Measurements from ENCODE around the gene GOLGA6L10.

- TF ChIP-seq, protein P1, sequence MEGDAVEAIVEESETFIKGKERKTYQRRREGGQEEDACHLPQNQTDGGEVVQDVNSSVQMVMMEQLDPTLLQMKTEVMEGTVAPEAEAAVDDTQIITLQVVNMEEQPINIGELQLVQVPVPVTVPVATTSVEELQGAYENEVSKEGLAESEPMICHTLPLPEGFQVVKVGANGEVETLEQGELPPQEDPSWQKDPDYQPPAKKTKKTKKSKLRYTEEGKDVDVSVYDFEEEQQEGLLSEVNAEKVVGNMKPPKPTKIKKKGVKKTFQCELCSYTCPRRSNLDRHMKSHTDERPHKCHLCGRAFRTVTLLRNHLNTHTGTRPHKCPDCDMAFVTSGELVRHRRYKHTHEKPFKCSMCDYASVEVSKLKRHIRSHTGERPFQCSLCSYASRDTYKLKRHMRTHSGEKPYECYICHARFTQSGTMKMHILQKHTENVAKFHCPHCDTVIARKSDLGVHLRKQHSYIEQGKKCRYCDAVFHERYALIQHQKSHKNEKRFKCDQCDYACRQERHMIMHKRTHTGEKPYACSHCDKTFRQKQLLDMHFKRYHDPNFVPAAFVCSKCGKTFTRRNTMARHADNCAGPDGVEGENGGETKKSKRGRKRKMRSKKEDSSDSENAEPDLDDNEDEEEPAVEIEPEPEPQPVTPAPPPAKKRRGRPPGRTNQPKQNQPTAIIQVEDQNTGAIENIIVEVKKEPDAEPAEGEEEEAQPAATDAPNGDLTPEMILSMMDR (IDR thresholded peaks at IDR 0.05; ENCODE audit: borderline replicate concordance, extremely low read depth, low read length, poor library complexity, severe bottlenecking), result no peak
- no peak for TF ChIP-seq EZH2 (IDR thresholded peaks at IDR 0.05; ENCODE audit: borderline replicate concordance, low read depth, low read length, severe bottlenecking)
Measured at GRCh38 chr15:82306791-82307713, 42.2 kb downstream of the GOLGA6L10 start.

Data from DND-41 (cell line).